Amygdala (tissue), 56 donors: Measurements from ENCODE around the gene GAGE12F.
"Not testable (repeated sequence)": the region's sequence is repeated elsewhere in the genome, so short reads cannot be mapped to it uniquely, and the experiment has no call there.

Source experiments
- DNase-seq, 56 donors: peaks; one replicate each; lab custom pipeline; 2025; lab: John Stamatoyannopoulos, UW

GAGE12F gene

GRCh38 chrX:49560542-49560941 is at the start of gene GAGE12F:
Gene GAGE12F, plus strand, starts transcription at chrX:49560842. Its CDS starts 1,155 bp downstream, at chrX:49561997.
- not testable (repeated sequence) for DNase-seq

- not testable (repeated sequence) for DNase-seq
These were observed 28.8 kb upstream of the GAGE12F start, which contains the start of gene GAGE12C for GRCh38 chrX:49531877-49532276. Gene GAGE12C, plus strand, starts transcription at chrX:49532177. Its CDS starts 1,155 bp downstream, at chrX:49533332.

- DNase-seq: not testable (repeated sequence)
These were observed 19.2 kb upstream of the GAGE12F start, which contains the start of gene GAGE12D for GRCh38 chrX:49541433-49541832. Gene GAGE12D, plus strand, starts transcription at chrX:49541733. Its CDS starts 1,155 bp downstream, at chrX:49542888.

GRCh38 chrX:49550989-49551388 is 9.7 kb upstream of the GAGE12F start, which contains the start of gene GAGE12E:
Gene GAGE12E, plus strand, starts transcription at chrX:49551289. Its CDS starts 1,155 bp downstream, at chrX:49552444.
- not testable (repeated sequence) for DNase-seq

GRCh38 chrX:49568728-49569127 is 8.1 kb downstream of the GAGE12F start:
- DNase-seq: not testable (repeated sequence)

- not testable (repeated sequence) for DNase-seq
These were observed 8.5 kb downstream of the GAGE12F start for GRCh38 chrX:49569152-49569551.

GRCh38 chrX:49570100-49570499 is 9.5 kb downstream of the GAGE12F start, which contains the start of gene GAGE12G:
Gene GAGE12G, plus strand, starts transcription at chrX:49570400. Its CDS starts 1,155 bp downstream, at chrX:49571555.
- not testable (repeated sequence) for DNase-seq

GRCh38 chrX:49579649-49580048 is 19.0 kb downstream of the GAGE12F start, which contains the start of gene GAGE12H:
Gene GAGE12H, plus strand, starts transcription at chrX:49579949. Its CDS starts 1,155 bp downstream, at chrX:49581104.
- not testable (repeated sequence) for DNase-seq

GRCh38 chrX:49589196-49589595 is 28.6 kb downstream of the GAGE12F start, which contains the start of gene GAGE2A:
Gene GAGE2A, plus strand, starts transcription at chrX:49589496. Its CDS starts 1,155 bp downstream, at chrX:49590651.
- not testable (repeated sequence) for DNase-seq

GRCh38 chrX:49589769-49590478 is 29.3 kb downstream of the GAGE12F start:
- not testable (repeated sequence) for DNase-seq

- DNase-seq: not testable (repeated sequence)
These were observed 29.8 kb downstream of the GAGE12F start for GRCh38 chrX:49590488-49590887.

- not testable (repeated sequence) for DNase-seq
These were observed 38.1 kb downstream of the GAGE12F start, which contains the start of gene GAGE1 for GRCh38 chrX:49598720-49599119. Gene GAGE1, plus strand, starts transcription at chrX:49599020. Its CDS starts 1,155 bp downstream, at chrX:49600175.

- DNase-seq: no peak
These were observed 50.2 kb downstream of the GAGE12F start for GRCh38 chrX:49610718-49611310.
